Hippocampal formation (tissue), 2 donors: Measurements from ENCODE around the gene SYNDIG1.

ENCODE experiments used
- DNase-seq, 2 donors: peaks; one replicate each; lab custom pipeline; 2025; lab: John Stamatoyannopoulos, UW

The SYNDIG1 gene

GRCh38 chr20:24448170-24448569 lies 21.3 kb upstream of the SYNDIG1 start:
- DNase-seq = no peak

GRCh38 chr20:24449026-24449720 lies 20.3 kb upstream of the SYNDIG1 start:
- DNase-seq = no peak

- DNase-seq = no peak
Measured at GRCh38 chr20:24450177-24450576, 19.3 kb upstream of the SYNDIG1 start.

GRCh38 chr20:24450624-24451376 lies 18.6 kb upstream of the SYNDIG1 start:
- no peak for DNase-seq

GRCh38 chr20:24451428-24451827 lies 18.0 kb upstream of the SYNDIG1 start:
- no peak for DNase-seq

- DNase-seq = no peak
Measured at GRCh38 chr20:24452016-24452415, 17.4 kb upstream of the SYNDIG1 start.

- no peak for DNase-seq
Measured at GRCh38 chr20:24452498-24453127, 16.8 kb upstream of the SYNDIG1 start.

- no peak for DNase-seq
Measured at GRCh38 chr20:24453869-24454268, 15.6 kb upstream of the SYNDIG1 start.

- no peak for DNase-seq
Measured at GRCh38 chr20:24455081-24455480, 14.3 kb upstream of the SYNDIG1 start.

GRCh38 chr20:24456398-24456781 lies 13.0 kb upstream of the SYNDIG1 start:
- DNase-seq = no peak

- DNase-seq = no peak
Measured at GRCh38 chr20:24458436-24458835, 11.0 kb upstream of the SYNDIG1 start.

- DNase-seq = no peak
Measured at GRCh38 chr20:24459733-24460132, 9.7 kb upstream of the SYNDIG1 start.

- DNase-seq = no peak
Measured at GRCh38 chr20:24460712-24461111, 8.7 kb upstream of the SYNDIG1 start.

- no peak for DNase-seq
Measured at GRCh38 chr20:24461848-24462247, 7.6 kb upstream of the SYNDIG1 start.

GRCh38 chr20:24462460-24463010 lies 6.9 kb upstream of the SYNDIG1 start:
- peak; percentile 71 to 87 for DNase-seq

GRCh38 chr20:24465159-24465558 lies 4.3 kb upstream of the SYNDIG1 start:
- DNase-seq = no peak

GRCh38 chr20:24465730-24466129 lies 3.7 kb upstream of the SYNDIG1 start:
- DNase-seq = peak; percentile 61 to 68

- DNase-seq = peak in 1 of 2 donors; percentile 43
Measured at GRCh38 chr20:24468401-24469115, 871 bp upstream of the SYNDIG1 start.

GRCh38 chr20:24469894-24470745 lies 691 bp downstream of the SYNDIG1 start:
- peak; percentile 40 to 74 for DNase-seq

- DNase-seq = peak; percentile 33 to 48
Measured at GRCh38 chr20:24470746-24471582, 1.5 kb downstream of the SYNDIG1 start.
